Measurements from ENCODE around the gene DDX28.
"Not testable (repeated sequence)": the region's sequence is repeated elsewhere in the genome, so short reads cannot be mapped to it uniquely, and the experiment has no call there.

DDX28 gene

DNA sequence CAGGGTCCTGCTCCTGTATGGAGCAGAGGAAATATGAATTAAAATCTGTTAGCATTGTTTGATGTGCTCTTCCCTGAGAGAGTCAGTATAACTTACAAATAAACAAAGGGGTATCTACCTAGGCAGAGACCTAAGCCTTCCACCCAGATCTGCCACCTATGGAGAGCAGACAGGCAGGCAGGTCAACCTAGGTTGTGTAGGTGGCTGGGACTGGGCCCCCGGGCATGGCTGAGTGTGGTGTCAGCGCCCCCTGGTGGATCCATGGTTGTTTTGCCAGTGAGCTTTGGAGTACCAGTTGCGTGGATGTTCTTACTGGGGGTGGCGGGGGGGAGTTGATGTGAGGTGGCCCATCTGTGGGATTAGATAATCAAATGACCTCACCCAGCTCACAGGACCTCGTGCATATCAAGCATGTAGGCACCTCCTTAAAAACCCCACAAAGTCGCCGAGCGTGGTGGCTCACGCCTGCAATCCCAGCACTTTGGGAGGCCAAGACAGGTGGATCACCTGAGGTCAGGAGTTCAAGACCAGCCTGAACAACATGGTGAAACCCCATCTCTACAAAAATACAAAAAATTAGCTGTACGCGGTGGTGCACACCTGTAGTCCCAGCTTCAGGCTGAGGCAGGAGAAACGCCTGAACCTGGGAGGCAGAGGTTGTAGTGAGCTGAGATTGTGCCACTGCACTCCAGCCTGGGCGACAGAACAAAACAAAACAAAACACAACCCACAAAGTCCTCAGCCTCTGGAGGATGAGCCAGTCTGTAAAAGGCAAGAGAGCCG is 17.7 kb upstream of the DDX28 start:
- DNase-seq: peak in 53 of 56 donors; percentile 2 to 84 (median 50)

GRCh38 chr16:68037841-68038597 is 15.0 kb upstream of the DDX28 start:
- no peak for DNase-seq

- DNase-seq: no peak
Observed at GRCh38 chr16:68035227-68035626, 12.2 kb upstream of the DDX28 start.

DNA sequence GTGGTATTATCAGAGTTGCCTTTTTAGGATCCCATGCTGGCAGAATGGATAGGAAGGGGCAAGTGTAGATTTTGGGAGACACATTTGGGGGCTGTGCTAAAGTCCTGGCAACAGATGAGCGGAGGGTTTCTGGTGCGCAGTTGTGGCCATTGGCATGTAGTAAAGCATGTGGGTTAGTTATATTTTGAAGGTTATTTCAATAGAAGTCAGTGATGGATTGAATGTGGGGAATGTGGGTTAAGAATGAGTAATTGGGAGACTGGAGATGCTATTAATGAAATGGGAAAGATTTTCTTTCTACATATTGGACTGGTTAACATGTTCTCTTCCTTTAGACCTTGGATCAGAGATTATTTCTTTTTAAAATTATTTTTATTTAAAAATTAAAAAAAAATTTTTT is 10.1 kb upstream of the DDX28 start:
- no peak for DNase-seq

DNA sequence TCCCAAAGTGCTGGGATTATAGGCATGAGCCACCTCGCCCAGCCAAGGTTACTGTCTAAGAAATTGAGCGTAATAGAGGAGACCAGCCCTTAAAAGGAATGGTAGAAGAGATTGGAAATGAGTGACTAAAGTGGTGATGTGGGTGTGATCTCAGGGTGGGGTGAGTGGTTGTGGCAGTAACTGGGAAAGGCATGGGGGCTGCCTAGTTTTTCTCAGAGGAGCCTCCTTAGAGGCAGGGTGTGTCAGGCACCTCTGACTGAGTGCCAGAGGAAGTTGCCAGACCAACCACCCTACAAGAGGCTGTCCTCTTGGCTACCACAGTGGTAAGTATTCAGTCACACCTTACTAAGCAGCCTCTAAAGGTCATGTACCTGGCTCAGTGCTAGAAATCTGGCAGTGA is 8.9 kb upstream of the DDX28 start:
- no peak for DNase-seq

GRCh38 chr16:68030108-68030507 is 7.1 kb upstream of the DDX28 start:
- not testable (repeated sequence) for DNase-seq

- no peak for DNase-seq
Observed at GRCh38 chr16:68028996-68029395, 6.0 kb upstream of the DDX28 start.

GRCh38 chr16:68022278-68022727 is 729 bp downstream of the DDX28 start:
- DNase-seq: peak in 2 of 56 donors; percentile 23 to 31

GRCh38 chr16:68021490-68021889 is 1.5 kb downstream of the DDX28 start:
- no peak for DNase-seq

DNA sequence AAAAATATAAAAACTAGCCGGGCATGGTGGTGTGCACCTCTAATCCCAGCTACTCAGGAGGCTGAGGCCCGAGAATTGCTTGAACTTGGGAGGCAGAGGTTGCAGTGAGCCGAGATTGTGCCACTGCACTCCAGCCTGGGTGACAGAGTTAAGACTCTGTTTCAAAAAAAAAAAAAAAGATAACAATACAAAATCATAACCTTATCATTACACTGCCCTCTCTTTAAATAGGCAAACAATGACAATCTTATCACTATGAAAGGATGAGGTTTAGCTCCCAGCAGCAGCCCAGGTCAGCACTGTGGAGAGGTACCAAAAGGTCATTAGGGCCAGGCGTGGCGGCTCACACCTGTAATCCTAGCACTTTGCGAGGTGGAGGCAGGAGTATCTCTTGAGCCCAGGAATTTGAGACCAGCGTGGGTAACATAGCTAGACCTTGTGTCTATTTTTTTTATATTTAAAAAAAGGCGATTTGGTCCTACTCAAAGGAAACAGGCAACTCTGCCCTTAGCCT is 3.8 kb downstream of the DDX28 start:
- DNase-seq: no peak

DNA sequence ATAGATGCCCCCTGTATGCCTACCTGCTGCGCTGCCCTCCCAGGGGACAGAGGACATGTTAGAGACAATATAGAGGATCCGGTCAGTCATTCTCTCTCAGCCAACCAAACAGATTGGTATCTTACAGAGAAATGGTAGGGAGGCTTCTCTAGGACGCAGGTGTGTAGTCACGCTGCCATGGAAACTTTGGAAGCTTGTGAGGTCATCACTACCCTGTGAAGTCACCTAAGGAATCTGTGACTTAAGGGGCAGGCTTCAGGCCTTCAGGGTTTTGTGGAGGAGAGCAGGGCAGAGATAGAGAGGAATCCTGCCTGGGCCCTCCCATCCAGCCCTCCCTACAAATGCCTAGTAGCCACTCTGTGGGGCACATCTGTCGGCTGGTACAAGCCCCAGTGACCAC is 7.4 kb downstream of the DDX28 start, which contains the start of gene DPEP2NB:
TSS of gene DPEP2NB (minus strand) at position 231 of the 400 bp plus-strand sequence. CDS start at position 90, 141 bp downstream.
- DNase-seq: no peak

DNA sequence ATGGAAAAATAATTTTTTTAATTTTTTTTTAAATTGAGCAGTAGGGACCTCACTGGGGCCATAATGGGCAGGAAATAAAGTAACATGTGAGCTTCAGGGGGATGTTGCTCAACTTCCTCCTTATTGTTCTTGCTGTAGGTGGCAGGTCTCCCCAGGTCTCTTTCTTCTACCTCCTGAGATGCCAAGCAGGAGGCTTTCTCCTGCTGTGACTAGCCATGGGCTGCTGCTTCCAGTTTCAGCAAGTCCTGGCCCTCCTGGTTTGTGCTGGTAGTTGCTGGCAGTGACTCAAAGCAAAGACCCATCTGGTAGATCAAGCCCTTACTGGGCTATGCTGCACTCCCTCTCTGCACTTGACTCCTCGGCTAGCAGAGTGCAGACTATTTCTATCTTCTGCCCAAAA is 9.6 kb downstream of the DDX28 start:
- no peak for DNase-seq

- DNase-seq: not testable (repeated sequence)
Observed at GRCh38 chr16:68009872-68010271, 13.2 kb downstream of the DDX28 start.

- DNase-seq: no peak
Observed at GRCh38 chr16:68009157-68009735, 13.8 kb downstream of the DDX28 start.

GRCh38 chr16:68005786-68006286 is 17.2 kb downstream of the DDX28 start:
- peak in 7 of 56 donors; percentile 2 to 50 (median 12) for DNase-seq

- DNase-seq: no peak
Observed at GRCh38 chr16:68005211-68005610, 17.8 kb downstream of the DDX28 start.

DNA sequence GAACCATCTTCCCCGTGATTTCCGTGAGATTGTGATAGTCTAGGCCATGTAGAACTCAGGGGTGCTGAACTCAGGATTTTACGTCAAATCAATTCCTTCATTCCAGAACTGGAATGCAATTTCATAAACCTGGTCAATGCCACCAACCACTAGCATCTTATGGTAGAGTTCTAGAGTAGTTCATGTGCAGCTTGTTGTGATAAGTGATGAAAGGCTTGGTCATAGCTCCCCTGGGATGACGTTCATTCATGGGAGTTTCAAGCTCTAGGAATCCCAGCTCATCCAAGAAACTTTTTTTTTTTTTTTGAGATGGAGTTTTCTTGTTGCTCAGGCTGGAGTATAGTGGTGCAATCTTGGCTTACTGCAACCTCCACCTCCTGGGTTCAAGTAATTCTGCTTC is 20.0 kb downstream of the DDX28 start:
- no peak for DNase-seq

GRCh38 chr16:68000450-68000849 is 22.6 kb downstream of the DDX28 start:
- no peak for DNase-seq

DNA sequence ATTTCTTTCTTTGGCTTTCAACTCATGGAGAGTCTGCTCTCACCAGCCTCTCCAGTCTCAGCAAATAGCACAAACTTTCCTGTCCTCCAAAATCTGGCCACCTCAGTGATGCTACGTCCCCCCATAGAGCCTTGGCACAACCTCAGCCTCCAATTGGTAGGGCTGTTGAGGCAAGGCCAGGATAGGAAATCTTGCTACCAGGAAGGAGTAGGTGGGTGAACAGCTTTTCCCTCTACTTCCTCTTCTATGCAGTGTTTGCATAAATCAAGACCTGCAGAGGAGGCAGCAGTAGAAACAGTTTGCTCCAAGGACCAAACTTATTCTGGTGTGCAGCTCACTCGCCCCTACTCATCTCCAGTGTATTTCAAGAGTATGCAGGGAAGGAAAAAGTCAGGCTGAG is 23.0 kb downstream of the DDX28 start:
- DNase-seq: no peak

- peak in 5 of 56 donors; percentile 1 to 43 (median 8) for DNase-seq
Observed at GRCh38 chr16:67998779-67999688, 24.0 kb downstream of the DDX28 start, which contains the start of gene DPEP2. DPEP2 (minus strand) TSS chr16:67999484; CDS start chr16:67993212, 6,272 bp downstream.

Measured in amygdala (tissue), 56 donors.